ENCODE data around the gene ATG5. TPM values are rescaled to one million over a fixed set of nuclear protein-coding genes. Genes with fewer than 3 reads are reported as not detected.
A peak's percentile ranks its signal among the peaks of the same experiment; 100 is the strongest.

The ATG5 gene
- total and polyA plus RNA-seq, 9 of the 15 experiments (the other 6 are each of a cell fraction or from before 2014, with no cell fraction given): 29.0 to 80.0 (median 53.2) TPM

- Histone ChIP-seq H3K27me3 (ENCODE audit: control insufficient read depth in 2 of 2, insufficient read depth in 2 of 2, low read length in 2 of 2) (no peaks in the 10 kb centered on the region), H3K79me2 (ENCODE audit: control insufficient read depth, insufficient read depth, low read length) (no peaks in the 10 kb centered on the region), H2AFZ (ENCODE audit: low read depth, low read length) (no peak overlapping the region), H3K9ac (ENCODE audit: insufficient read depth in 1 of 2, low read depth in 2 of 2, low read length in 2 of 2) (no peak overlapping the region), H3K4me1 (replicated peaks in 1 of 2; ENCODE audit: control insufficient read depth in 2 of 2, insufficient read depth in 2 of 2, low read length in 2 of 2) (peaks cover 3 to 12% of the 10 kb centered on the region in 2 experiments; a peak in 3 of 5 replicates), H3K4me2 (ENCODE audit: insufficient read depth, low read length) (no peak overlapping the region), H3K27ac (ENCODE audit: extremely low read depth, low read depth, low read length) (no peak overlapping the region), H3K9me1 (ENCODE audit: control insufficient read depth, insufficient read depth, low read length) (no peaks in the 10 kb centered on the region), H3K4me3 (no peak overlapping the region), H4K20me1 (replicated peaks; ENCODE audit: control insufficient read depth, insufficient read depth, low read length) (no peaks in the 10 kb centered on the region), H3K9me3 (replicated peaks; ENCODE audit: control insufficient read depth, insufficient read depth, low read depth, low read length) (no peaks in the 10 kb centered on the region), H3K36me3 (ENCODE audit: control insufficient read depth, insufficient read depth, low read length) (peaks cover 10% of the 10 kb centered on the region; the same call in 2 of the 3 replicates)
- ATAC-seq: no peak
- no peak for DNase-seq (ENCODE audit: extremely low read depth in 1 of 4, low spot score in 3 of 4)
- TF ChIP-seq POLR2AphosphoS2 (IDR thresholded peaks at IDR 0.05; ENCODE audit: low read length): 0 out of 2 replicates have a peak, but pooled peaks have one; percentile 32
- no peak for TF ChIP-seq YBX1 (IDR thresholded peaks at IDR 0.05)
- no peak for TF ChIP-seq TSHZ1 (CRISPR knock-in tag; IDR thresholded peaks at IDR 0.05)
- CTCF ChIA-PET (ENCODE audit: low intra/inter-chr PET ratio): no interaction called here
- POLR2A ChIA-PET: interaction anchor here (0.6 to 1.0 kb wide), 5 partner anchors 9 to 762 kb away, joined by 3 to 4 read pairs (median 3); no protein-coding TSS in a partner anchor
- in situ Hi-C loops (cut with MboI) (no loop called here), intact Hi-C loops (cut with micrococcal nuclease) (no loop called here)
- WGBS (ENCODE audit: insufficient coverage, low coverage, missing lambda C conversion rate): 96% methylated on average over 5 of the region's 5 CpGs
- no TSS peak for BruUV-seq (replicated peaks)
- FAIRE-seq: no peak
Measured at GRCh38 chr6:106182455-106182854, 143.1 kb downstream of the ATG5 start.

All from K562 (cell line).